GM23248 (cell line): ENCODE data around the gene RSRC1.

Experiments used
- EZH2 ChIP-seq: fragments of 200-600 bp; sonication (generic); IDR thresholded peaks from 2 replicates; pipeline ENCODE4 v1.6.1; 2018; ENCODE audit warnings: antibody characterized with exemption, mild to moderate bottlenecking; ENCODE audit not compliant: insufficient read depth, poor library complexity, severe bottlenecking
- EZH2phosphoT487 ChIP-seq: fragments of 200-600 bp; sonication (generic); IDR thresholded peaks from 2 replicates; pipeline ENCODE4 v1.6.1; 2018; ENCODE audit warnings: antibody characterized with exemption, moderate library complexity, mild to moderate bottlenecking, low read depth; ENCODE audit not compliant: insufficient read depth

GRCh38 chr3:158260392-158260791, 150.5 kb downstream of the RSRC1 start:
- no peak for TF ChIP-seq EZH2
- no peak for TF ChIP-seq EZH2phosphoT487
